HG02943 (cell line): ENCODE measurements around the gene CLDN9.
A peak's percentile ranks its signal among the peaks of the same experiment; 100 is the strongest.

Source experiments
- ATAC-seq: cut with Tn5 transposase; IDR thresholded peaks from one replicate; pipeline ENCODE4 v1.9.1; 2021; ENCODE audit warnings: mild to moderate bottlenecking, low read depth, moderate library complexity; ENCODE audit not compliant: unreplicated experiment

CLDN9 gene, protein sequence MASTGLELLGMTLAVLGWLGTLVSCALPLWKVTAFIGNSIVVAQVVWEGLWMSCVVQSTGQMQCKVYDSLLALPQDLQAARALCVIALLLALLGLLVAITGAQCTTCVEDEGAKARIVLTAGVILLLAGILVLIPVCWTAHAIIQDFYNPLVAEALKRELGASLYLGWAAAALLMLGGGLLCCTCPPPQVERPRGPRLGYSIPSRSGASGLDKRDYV

DNA sequence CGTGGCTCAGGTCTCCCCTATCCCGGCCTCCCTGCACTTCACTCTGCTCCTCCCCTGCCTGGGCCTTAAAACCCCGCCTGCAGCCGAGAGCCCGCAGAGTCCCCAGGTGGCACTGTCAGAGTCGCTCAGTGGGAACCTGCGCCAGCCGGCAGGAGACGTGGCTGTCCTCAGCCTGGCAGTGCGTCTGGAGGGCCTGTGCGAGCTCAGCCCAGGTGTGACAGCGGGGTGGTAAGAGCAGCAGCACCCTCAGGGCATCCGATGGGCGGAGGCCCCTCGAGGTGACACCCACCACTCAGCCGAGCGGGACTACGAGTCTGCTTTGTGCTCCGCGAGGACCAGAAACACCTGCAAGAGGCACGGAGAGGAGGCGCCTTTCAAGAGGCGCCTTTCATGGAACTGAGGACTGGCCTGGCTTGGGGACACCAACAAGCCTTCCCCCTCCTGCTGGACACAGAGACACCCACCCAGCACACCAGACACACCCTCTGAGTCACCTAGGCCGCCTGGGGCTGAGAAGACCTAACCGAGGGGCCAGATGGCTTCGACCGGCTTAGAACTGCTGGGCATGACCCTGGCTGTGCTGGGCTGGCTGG lies at the start of gene CLDN9:
Gene CLDN9, plus strand, starts transcription at position 96 of the 593 bp plus-strand sequence. Its CDS starts 440 bp downstream, at position 536.
- no peak for ATAC-seq

GRCh38 chr16:2963074-2963722 lies 49.5 kb upstream of the CLDN9 start:
- no peak for ATAC-seq

GRCh38 chr16:2963723-2964474 lies 48.8 kb upstream of the CLDN9 start, which contains the start of gene KREMEN2:
Gene KREMEN2 (plus strand): TSS chr16:2964275. CDS start chr16:2964521, 246 bp downstream.
- no peak for ATAC-seq

DNA sequence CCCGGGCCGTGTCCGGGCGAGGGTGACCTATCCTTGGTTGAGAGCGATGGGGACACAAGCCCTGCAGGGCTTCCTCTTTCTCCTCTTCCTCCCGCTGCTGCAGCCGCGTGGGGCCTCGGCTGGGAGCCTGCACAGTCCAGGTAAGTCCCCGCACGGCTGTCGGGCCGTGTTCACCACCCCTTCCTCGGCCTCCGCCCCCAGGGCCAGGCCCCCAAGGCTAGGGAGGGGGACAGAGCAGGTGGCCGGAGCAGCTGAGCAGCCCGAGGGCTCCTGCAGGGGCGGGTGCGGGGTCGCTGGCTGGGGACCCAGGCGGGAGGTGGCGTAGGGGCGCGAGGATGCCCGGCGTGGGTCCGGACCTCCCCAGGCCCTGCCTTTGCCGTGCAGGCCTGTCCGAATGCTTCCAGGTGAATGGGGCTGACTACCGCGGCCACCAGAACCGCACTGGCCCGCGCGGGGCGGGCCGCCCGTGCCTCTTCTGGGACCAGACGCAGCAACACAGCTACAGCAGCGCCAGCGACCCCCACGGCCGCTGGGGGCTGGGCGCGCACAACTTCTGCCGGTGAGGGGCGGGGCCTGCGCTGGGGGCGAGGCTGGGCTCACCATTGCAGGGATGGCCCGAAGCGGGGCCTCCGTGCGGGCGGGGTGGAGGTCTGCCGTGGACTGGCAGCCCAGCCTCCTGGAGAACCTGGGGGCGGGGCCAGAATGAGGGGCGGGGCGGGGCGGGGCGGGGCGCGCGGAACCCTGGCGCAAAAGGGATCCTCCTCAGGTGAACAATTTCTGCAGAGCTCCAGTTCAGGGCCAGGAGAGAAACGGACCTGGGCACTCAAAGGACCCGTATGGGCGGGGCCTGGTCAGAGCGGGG lies 48.0 kb upstream of the CLDN9 start:
- ATAC-seq = no peak

DNA sequence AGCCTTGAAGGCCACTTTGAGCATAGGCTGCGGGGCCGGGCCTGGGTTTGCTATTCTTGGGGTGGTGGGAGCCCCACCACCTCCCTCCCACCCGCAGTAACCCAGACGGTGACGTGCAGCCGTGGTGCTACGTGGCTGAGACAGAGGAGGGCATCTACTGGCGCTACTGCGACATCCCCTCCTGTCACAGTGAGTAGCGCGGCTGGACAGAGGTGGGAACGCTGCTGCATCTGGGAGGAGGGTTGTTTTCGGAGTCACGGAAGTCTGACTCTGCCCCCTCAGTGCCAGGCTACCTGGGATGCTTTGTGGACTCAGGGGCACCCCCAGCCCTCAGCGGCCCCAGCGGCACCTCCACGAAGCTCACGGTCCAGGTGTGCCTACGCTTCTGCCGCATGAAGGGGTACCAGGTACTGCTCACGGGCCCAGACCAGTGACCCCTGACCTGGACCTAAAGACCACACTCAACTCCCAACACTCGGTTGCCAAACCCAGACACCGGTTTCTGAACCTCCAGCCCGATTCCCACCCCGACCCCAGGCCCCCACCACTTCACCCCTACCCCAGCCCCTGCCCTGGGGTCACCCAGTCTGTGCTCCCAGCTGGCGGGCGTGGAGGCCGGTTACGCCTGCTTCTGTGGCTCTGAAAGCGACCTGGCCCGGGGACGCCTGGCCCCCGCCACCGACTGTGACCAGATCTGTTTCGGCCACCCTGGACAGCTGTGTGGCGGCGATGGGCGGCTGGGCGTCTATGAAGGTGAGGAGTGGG lies 46.5 kb upstream of the CLDN9 start:
- ATAC-seq = no peak

DNA sequence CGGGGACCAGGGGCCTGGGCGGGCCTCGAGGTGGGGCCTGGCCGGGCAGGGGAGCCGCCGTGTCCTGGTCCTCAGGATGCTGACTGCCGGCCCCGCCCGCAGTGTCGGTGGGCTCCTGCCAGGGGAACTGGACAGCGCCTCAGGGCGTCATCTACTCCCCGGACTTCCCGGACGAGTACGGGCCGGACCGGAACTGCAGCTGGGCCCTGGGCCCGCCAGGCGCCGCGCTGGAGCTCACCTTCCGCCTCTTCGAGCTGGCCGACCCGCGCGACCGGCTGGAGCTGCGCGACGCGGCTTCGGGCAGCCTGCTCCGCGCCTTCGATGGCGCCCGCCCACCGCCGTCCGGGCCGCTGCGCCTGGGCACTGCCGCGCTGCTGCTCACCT lies 45.9 kb upstream of the CLDN9 start:
- ATAC-seq = no peak

- no peak for ATAC-seq
Measured at GRCh38 chr16:2967211-2967631, 45.5 kb upstream of the CLDN9 start.

GRCh38 chr16:2967721-2968161 lies 45.0 kb upstream of the CLDN9 start:
- ATAC-seq = no peak

DNA sequence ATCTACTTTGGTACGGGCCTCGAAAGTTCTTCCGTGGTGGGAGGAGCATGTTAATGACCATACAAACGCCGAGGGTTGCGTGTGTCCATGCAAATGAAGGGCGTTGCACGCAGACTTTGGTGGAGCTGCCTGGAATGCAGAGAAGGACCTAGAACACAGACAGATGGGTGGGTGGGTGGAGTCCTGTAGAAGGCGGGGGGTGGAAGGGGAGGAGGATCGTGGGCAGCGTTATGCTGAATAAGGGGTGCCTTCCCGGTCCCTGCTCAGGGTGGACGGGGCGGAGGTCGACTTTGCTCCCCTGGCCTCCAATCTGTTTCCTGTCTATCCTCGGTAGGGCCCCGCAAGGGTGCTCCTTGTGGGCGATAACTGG lies 44.4 kb upstream of the CLDN9 start:
- ATAC-seq = no peak

GRCh38 chr16:2968738-2969544 lies 43.8 kb upstream of the CLDN9 start, which contains the start of gene PAQR4:
Gene PAQR4 (plus strand): TSS chr16:2969348. CDS start chr16:2969675, 327 bp downstream.
- peak; percentile 64 for ATAC-seq

GRCh38 chr16:2969545-2970521 lies 42.9 kb upstream of the CLDN9 start:
- ATAC-seq = peak; percentile 5

- no peak for ATAC-seq
Measured at GRCh38 chr16:2970563-2970962, 42.2 kb upstream of the CLDN9 start.

DNA sequence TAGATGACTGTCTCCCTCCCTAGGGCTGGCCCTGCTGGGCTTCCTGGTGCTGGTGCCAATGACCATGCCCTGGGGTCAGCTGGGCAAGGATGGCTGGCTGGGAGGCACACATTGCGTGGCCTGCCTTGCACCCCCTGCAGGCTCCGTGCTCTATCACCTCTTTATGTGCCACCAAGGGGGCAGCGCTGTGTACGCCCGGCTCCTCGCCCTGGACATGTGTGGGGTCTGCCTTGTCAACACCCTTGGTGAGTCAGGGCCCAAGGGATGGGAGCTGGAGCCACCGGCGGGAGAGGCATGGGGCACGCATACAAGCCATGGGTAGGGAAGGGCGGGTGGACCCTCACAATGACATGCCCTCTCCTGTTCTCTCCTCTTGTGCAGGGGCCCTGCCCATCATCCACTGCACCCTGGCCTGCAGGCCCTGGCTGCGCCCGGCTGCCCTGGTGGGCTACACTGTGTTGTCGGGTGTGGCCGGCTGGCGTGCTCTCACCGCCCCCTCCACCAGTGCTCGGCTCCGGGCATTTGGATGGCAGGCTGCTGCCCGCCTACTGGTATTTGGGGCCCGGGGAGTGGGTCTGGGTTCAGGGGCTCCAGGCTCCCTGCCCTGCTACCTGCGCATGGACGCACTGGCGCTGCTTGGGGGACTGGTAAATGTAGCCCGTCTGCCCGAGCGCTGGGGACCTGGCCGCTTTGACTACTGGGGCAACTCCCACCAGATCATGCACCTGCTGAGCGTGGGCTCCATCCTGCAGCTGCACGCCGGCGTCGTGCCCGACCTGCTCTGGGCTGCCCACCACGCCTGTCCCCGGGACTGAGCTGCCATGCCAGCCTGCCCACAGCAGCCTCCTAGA lies 41.4 kb upstream of the CLDN9 start:
- no peak for ATAC-seq

- ATAC-seq = no peak
Measured at GRCh38 chr16:2971985-2972784, 40.5 kb upstream of the CLDN9 start.

GRCh38 chr16:2973093-2973492 lies 39.6 kb upstream of the CLDN9 start:
- ATAC-seq = no peak
